Measurements from ENCODE around the gene CLDN24.

The CLDN24 gene

GRCh38 chr4:183287309-183287659 lies 34.9 kb downstream of the CLDN24 start:
- no peak overlapping the region for H3K4me3 ChIP-seq (ENCODE audit: low read length)
- H3K4me1 ChIP-seq (ENCODE audit: control insufficient read depth, insufficient read depth, low read length), result no peaks in the 10 kb centered on the region
- H3K36me3 ChIP-seq (ENCODE audit: control insufficient read depth, insufficient read depth, low read length), result peaks cover 3% of the 10 kb centered on the region
- no peaks in the 10 kb centered on the region for H3K27me3 ChIP-seq (ENCODE audit: control insufficient read depth, insufficient read depth, low read length)
- no peak overlapping the region for H3K27ac ChIP-seq (ENCODE audit: low read depth, low read length)
- H3K9ac ChIP-seq (ENCODE audit: low read length), result no peak overlapping the region

GRCh38 chr4:183286590-183287308 lies 35.5 kb downstream of the CLDN24 start:
- H3K36me3 ChIP-seq (ENCODE audit: control insufficient read depth, insufficient read depth, low read length), result peaks cover 3% of the 10 kb centered on the region
- no peak overlapping the region for H3K4me3 ChIP-seq (ENCODE audit: low read length)
- no peak overlapping the region for H3K27ac ChIP-seq (ENCODE audit: low read depth, low read length)
- H3K9ac ChIP-seq (ENCODE audit: low read length), result no peak overlapping the region
- no peaks in the 10 kb centered on the region for H3K27me3 ChIP-seq (ENCODE audit: control insufficient read depth, insufficient read depth, low read length)
- H3K4me1 ChIP-seq (ENCODE audit: control insufficient read depth, insufficient read depth, low read length), result no peaks in the 10 kb centered on the region

GRCh38 chr4:183285886-183286285 lies 36.3 kb downstream of the CLDN24 start:
- peaks cover 3% of the 10 kb centered on the region for H3K36me3 ChIP-seq (ENCODE audit: control insufficient read depth, insufficient read depth, low read length)
- no peak overlapping the region for H3K9ac ChIP-seq (ENCODE audit: low read length)
- H3K27ac ChIP-seq (ENCODE audit: low read depth, low read length), result no peak overlapping the region
- no peaks in the 10 kb centered on the region for H3K4me1 ChIP-seq (ENCODE audit: control insufficient read depth, insufficient read depth, low read length)
- H3K27me3 ChIP-seq (ENCODE audit: control insufficient read depth, insufficient read depth, low read length), result no peaks in the 10 kb centered on the region
- no peak overlapping the region for H3K4me3 ChIP-seq (ENCODE audit: low read length)

- Histone ChIP-seq H3K4me1 (ENCODE audit: control insufficient read depth, insufficient read depth, low read length) (no peaks in the 10 kb centered on the region), H3K27me3 (ENCODE audit: control insufficient read depth, insufficient read depth, low read length) (no peaks in the 10 kb centered on the region), H3K27ac (ENCODE audit: low read depth, low read length) (no peak overlapping the region), H3K9ac (ENCODE audit: low read length) (no peak overlapping the region), H3K4me3 (ENCODE audit: low read length) (no peak overlapping the region), H3K36me3 (ENCODE audit: control insufficient read depth, insufficient read depth, low read length) (peaks cover 3% of the 10 kb centered on the region)
Measured at GRCh38 chr4:183284965-183285364, 37.3 kb downstream of the CLDN24 start.

- no peak overlapping the region for H3K9ac ChIP-seq (ENCODE audit: low read length)
- H3K36me3 ChIP-seq (ENCODE audit: control insufficient read depth, insufficient read depth, low read length), result peaks cover 3% of the 10 kb centered on the region
- no peaks in the 10 kb centered on the region for H3K4me1 ChIP-seq (ENCODE audit: control insufficient read depth, insufficient read depth, low read length)
- no peak overlapping the region for H3K4me3 ChIP-seq (ENCODE audit: low read length)
- no peak overlapping the region for H3K27ac ChIP-seq (ENCODE audit: low read depth, low read length)
- H3K27me3 ChIP-seq (ENCODE audit: control insufficient read depth, insufficient read depth, low read length), result no peaks in the 10 kb centered on the region
Measured at GRCh38 chr4:183284258-183284785, 37.9 kb downstream of the CLDN24 start.

GRCh38 chr4:183276106-183276505 lies 46.1 kb downstream of the CLDN24 start:
- H3K27ac ChIP-seq (ENCODE audit: low read depth, low read length), result no peak overlapping the region
- no peaks in the 10 kb centered on the region for H3K27me3 ChIP-seq (ENCODE audit: control insufficient read depth, insufficient read depth, low read length)
- H3K4me3 ChIP-seq (ENCODE audit: low read length), result no peak overlapping the region
- H3K9ac ChIP-seq (ENCODE audit: low read length), result no peak overlapping the region
- peaks cover 2% of the 10 kb centered on the region for H3K36me3 ChIP-seq (ENCODE audit: control insufficient read depth, insufficient read depth, low read length)
- no peaks in the 10 kb centered on the region for H3K4me1 ChIP-seq (ENCODE audit: control insufficient read depth, insufficient read depth, low read length)

GRCh38 chr4:183272384-183272783 lies 49.8 kb downstream of the CLDN24 start:
- Histone ChIP-seq H3K4me1 (ENCODE audit: control insufficient read depth, insufficient read depth, low read length) (no peaks in the 10 kb centered on the region), H3K36me3 (ENCODE audit: control insufficient read depth, insufficient read depth, low read length) (peaks cover 2% of the 10 kb centered on the region), H3K27me3 (ENCODE audit: control insufficient read depth, insufficient read depth, low read length) (no peaks in the 10 kb centered on the region), H3K4me3 (ENCODE audit: low read length) (no peak overlapping the region), H3K9ac (ENCODE audit: low read length) (no peak overlapping the region), H3K27ac (ENCODE audit: low read depth, low read length) (no peak overlapping the region)

Measured in rectal smooth muscle tissue (tissue), 1 donor.